ENCODE results near the gene EPSTI1. TPM values are rescaled to one million over a fixed set of nuclear protein-coding genes. Genes with fewer than 3 reads are reported as not detected.
"Not testable (repeated sequence)": the region's sequence is repeated elsewhere in the genome, so short reads cannot be mapped to it uniquely, and the experiment has no call there.

Gene EPSTI1
- 10 to 100 TPM; 10.6 to 15.4 (median 12.1) TPM for polyA plus RNA-seq (ENCODE audit: insufficient read length in 4 of 4)

- peak in 1 of 4 donors; percentile 45 for DNase-seq (ENCODE audit: low read depth in 4 of 4, low spot score in 2 of 4)
Measured at GRCh38 chr13:42991898-42992763, at the start of gene EPSTI1. TSS of gene EPSTI1 (minus strand) at chr13:42992241. CDS start at chr13:42992165, 76 bp downstream.

GRCh38 chr13:43041369-43041921 is 49.4 kb upstream of the EPSTI1 start:
- DNase-seq (ENCODE audit: low read depth in 4 of 4, low spot score in 2 of 4) = no peak

- not testable (repeated sequence) for DNase-seq (ENCODE audit: low read depth in 4 of 4, low spot score in 2 of 4)
Measured at GRCh38 chr13:43040581-43041368, 48.7 kb upstream of the EPSTI1 start.

- no peak for DNase-seq (ENCODE audit: low read depth in 4 of 4, low spot score in 2 of 4)
Measured at GRCh38 chr13:43039966-43040365, 47.9 kb upstream of the EPSTI1 start.

GRCh38 chr13:43036351-43037250 is 44.6 kb upstream of the EPSTI1 start:
- DNase-seq (ENCODE audit: low read depth in 4 of 4, low spot score in 2 of 4) = no peak

GRCh38 chr13:43033038-43033437 is 41.0 kb upstream of the EPSTI1 start:
- no peak for DNase-seq (ENCODE audit: low read depth in 4 of 4, low spot score in 2 of 4)

GRCh38 chr13:43031881-43032280 is 39.8 kb upstream of the EPSTI1 start:
- no peak for DNase-seq (ENCODE audit: low read depth in 4 of 4, low spot score in 2 of 4)

GRCh38 chr13:43030548-43030947 is 38.5 kb upstream of the EPSTI1 start:
- no peak for DNase-seq (ENCODE audit: low read depth in 4 of 4, low spot score in 2 of 4)

GRCh38 chr13:43026262-43026661 is 34.2 kb upstream of the EPSTI1 start:
- DNase-seq (ENCODE audit: low read depth in 4 of 4, low spot score in 2 of 4) = no peak

- DNase-seq (ENCODE audit: low read depth in 4 of 4, low spot score in 2 of 4) = peak; percentile 76 to 90 (median 80)
Measured at GRCh38 chr13:43023289-43023963, 31.4 kb upstream of the EPSTI1 start, which contains the start of gene DNAJC15. TSS of gene DNAJC15 (plus strand) at chr13:43023586. CDS start at chr13:43023627, 41 bp downstream.

- no peak for DNase-seq (ENCODE audit: low read depth in 4 of 4, low spot score in 2 of 4)
Measured at GRCh38 chr13:43022934-43023288, 30.9 kb upstream of the EPSTI1 start.

GRCh38 chr13:43021926-43022670 is 30.1 kb upstream of the EPSTI1 start:
- DNase-seq (ENCODE audit: low read depth in 4 of 4, low spot score in 2 of 4) = no peak

- no peak for DNase-seq (ENCODE audit: low read depth in 4 of 4, low spot score in 2 of 4)
Measured at GRCh38 chr13:43020794-43021193, 28.8 kb upstream of the EPSTI1 start.

GRCh38 chr13:43019811-43020210 is 27.8 kb upstream of the EPSTI1 start:
- DNase-seq (ENCODE audit: low read depth in 4 of 4, low spot score in 2 of 4) = no peak

- DNase-seq (ENCODE audit: low read depth in 4 of 4, low spot score in 2 of 4) = no peak
Measured at GRCh38 chr13:43016226-43016625, 24.2 kb upstream of the EPSTI1 start.

- DNase-seq (ENCODE audit: low read depth in 4 of 4, low spot score in 2 of 4) = no peak
Measured at GRCh38 chr13:43014162-43014561, 22.1 kb upstream of the EPSTI1 start.

GRCh38 chr13:43009506-43009905 is 17.5 kb upstream of the EPSTI1 start:
- DNase-seq (ENCODE audit: low read depth in 4 of 4, low spot score in 2 of 4) = no peak

GRCh38 chr13:43008596-43008995 is 16.6 kb upstream of the EPSTI1 start:
- no peak for DNase-seq (ENCODE audit: low read depth in 4 of 4, low spot score in 2 of 4)

Data from left renal cortex interstitium (tissue), 4 donors.